HL-60 (cell line): ENCODE results near the gene PMIS2.

ENCODE experiments used
- DNase-seq, 2 experiments: peaks; one replicate each; pipeline ENCODE4 v3.0.0-alpha.2; 2010 to 2020; ENCODE audit warnings: low read depth in 1 of 2, low spot score in 1 of 2
- H3K27ac ChIP-seq: fragments of 250-450 bp; sonication (Bioruptor Pico); replicated peaks from 2 replicates; pipeline ENCODE4 v1.5.1; 2020; ENCODE audit warnings: mild to moderate bottlenecking, moderate library complexity
- H3K27me3 ChIP-seq: fragments of 250-450 bp; sonication (Bioruptor Pico); 2 replicates; pipeline ENCODE4 v1.5.1; 2021; ENCODE audit warnings: mild to moderate bottlenecking, moderate library complexity; ENCODE audit not compliant: insufficient read depth, poor library complexity, severe bottlenecking
- H3K4me3 ChIP-seq: replicated peaks from 2 replicates; pipeline ENCODE4 v1.5.1; 2011; ENCODE audit warnings: mild to moderate bottlenecking, control low read depth, low read length; ENCODE audit not compliant: insufficient read depth
- GABPA ChIP-seq: IDR thresholded peaks from 2 replicates; pipeline ENCODE4 v1.6.1; 2012; ENCODE audit warnings: low read depth
- POLR2AphosphoS5 ChIP-seq: IDR thresholded peaks from 2 replicates; pipeline ENCODE4 v1.6.1; 2012; ENCODE audit warnings: low read depth
- REST ChIP-seq: IDR thresholded peaks from 2 replicates; pipeline ENCODE4 v1.6.1; 2012; ENCODE audit warnings: low read depth; ENCODE audit not compliant: insufficient replicate concordance
- SPI1 ChIP-seq: IDR thresholded peaks from 2 replicates; pipeline ENCODE4 v1.6.1; 2012; ENCODE audit warnings: low read depth, mild to moderate bottlenecking, borderline replicate concordance
- TF ChIP-seq, protein P1 (sequence below): IDR thresholded peaks from one replicate; pipeline ENCODE4 v1.5.1; 2011; ENCODE audit warnings: low read length, control low read depth, inconsistent platforms; ENCODE audit not compliant: insufficient read depth

The PMIS2 gene

DNA sequence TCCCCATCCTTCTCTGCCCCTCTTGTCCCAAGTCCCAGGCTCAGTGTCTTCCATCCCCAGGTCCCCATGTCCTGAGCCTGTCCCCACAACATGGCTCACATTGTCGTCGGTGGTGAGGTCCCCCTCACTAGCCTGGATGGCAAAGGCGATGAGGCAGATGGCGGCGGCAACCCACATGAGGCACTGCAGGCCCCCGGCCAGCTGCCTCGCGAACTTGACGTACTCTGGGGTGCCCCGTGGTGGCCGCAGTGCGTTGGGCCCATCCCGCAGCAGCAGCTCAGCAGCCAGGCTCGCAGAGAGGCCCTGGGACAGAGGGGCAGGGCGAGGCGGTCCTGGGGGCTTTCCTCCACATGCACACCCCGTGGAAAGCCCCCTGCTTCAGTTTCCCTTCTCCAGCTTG is 23.6 kb upstream of the PMIS2 start:
- TF ChIP-seq REST (no peak), GABPA (no peak)
- TF ChIP-seq, protein P1, sequence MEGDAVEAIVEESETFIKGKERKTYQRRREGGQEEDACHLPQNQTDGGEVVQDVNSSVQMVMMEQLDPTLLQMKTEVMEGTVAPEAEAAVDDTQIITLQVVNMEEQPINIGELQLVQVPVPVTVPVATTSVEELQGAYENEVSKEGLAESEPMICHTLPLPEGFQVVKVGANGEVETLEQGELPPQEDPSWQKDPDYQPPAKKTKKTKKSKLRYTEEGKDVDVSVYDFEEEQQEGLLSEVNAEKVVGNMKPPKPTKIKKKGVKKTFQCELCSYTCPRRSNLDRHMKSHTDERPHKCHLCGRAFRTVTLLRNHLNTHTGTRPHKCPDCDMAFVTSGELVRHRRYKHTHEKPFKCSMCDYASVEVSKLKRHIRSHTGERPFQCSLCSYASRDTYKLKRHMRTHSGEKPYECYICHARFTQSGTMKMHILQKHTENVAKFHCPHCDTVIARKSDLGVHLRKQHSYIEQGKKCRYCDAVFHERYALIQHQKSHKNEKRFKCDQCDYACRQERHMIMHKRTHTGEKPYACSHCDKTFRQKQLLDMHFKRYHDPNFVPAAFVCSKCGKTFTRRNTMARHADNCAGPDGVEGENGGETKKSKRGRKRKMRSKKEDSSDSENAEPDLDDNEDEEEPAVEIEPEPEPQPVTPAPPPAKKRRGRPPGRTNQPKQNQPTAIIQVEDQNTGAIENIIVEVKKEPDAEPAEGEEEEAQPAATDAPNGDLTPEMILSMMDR: no peak
- DNase-seq: no peak
- H3K27ac ChIP-seq: no peak overlapping the region
- H3K4me3 ChIP-seq: no peak overlapping the region
- peaks cover 11% of the 10 kb centered on the region for H3K27me3 ChIP-seq

DNA sequence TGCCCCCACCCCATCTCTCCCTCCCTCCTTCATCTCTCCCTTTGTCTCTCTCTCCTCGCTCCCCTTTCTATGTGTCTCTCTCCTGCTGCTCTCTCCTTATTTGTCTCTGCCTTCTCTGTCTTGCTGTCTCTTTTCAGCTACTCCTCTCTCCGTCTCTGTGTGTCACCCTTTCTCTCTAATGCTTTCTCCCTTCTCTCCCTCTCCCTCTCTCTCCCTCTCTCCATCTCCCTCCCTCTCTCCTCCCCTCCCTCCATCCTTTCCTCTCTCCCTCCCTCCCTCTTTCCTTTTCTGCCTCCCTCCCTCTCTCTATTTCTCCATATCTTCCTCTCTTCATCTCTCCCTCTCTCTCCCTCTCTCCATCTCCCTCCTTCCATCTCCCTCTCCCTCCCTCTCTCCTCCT is 23.2 kb upstream of the PMIS2 start:
- H3K27me3 ChIP-seq: peaks cover 11% of the 10 kb centered on the region
- TF ChIP-seq POLR2AphosphoS5: no peak
- TF ChIP-seq REST: no peak
- no peak for TF ChIP-seq SPI1
- no peak for TF ChIP-seq GABPA
- TF ChIP-seq, protein P1: no peak
- H3K4me3 ChIP-seq: no peak overlapping the region
- no peak for DNase-seq
- no peak overlapping the region for H3K27ac ChIP-seq

DNA sequence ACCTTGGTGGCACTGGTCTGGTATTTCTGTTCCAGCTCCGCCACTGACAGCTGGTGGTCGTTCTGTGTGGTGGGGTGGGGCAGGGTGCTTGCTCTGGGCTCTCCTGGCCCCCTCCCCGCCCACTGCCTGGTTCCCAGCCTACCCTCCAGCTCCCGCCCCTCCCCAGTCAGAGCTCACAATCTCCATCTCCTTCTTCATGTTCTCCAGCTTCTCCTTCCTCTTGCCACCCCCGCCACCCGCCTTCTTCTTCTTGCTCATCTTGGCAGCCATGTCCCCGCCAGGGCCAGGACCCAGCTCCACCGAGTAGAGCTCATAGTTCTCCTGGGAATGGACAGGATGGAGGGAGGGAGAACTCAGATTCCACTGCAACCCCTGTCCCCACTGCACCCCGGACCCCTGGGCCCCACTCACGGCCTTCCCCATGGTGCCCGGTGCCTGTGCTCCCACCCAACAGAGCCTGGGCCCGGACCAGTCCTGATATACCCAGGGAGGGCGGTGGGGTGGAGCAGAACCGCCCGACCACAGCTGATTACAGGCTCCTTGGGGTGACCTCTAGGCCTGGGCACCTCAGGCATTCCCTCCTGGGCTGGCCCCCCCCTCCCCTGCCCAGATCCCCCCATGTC is 22.7 kb upstream of the PMIS2 start, which contains the start of gene ATP4A:
Gene ATP4A (minus strand): TSS at position 452 of the 623 bp plus-strand sequence. CDS start 29 bp downstream, at position 423.
- no peak for TF ChIP-seq REST
- TF ChIP-seq POLR2AphosphoS5: no peak
- TF ChIP-seq, protein P1: no peak
- TF ChIP-seq GABPA: no peak
- no peak for TF ChIP-seq SPI1
- H3K27ac ChIP-seq: no peak within 1 kb of the TSS
- no peak within 1 kb of the TSS for H3K4me3 ChIP-seq
- peaks cover 6% of the 10 kb centered on the region for H3K27me3 ChIP-seq
- DNase-seq: no peak
